Central memory CD4-positive, alpha-beta T cell (primary cell): ENCODE measurements around the gene ADGRD1.

ENCODE experiments used
- DNase-seq: peaks from one replicate; pipeline ENCODE4 v3.0.0; 2022

ADGRD1 gene

GRCh38 chr12:130967636-130968035, 13.9 kb downstream of the ADGRD1 start:
- no peak for DNase-seq

GRCh38 chr12:130968611-130969010, 14.9 kb downstream of the ADGRD1 start:
- no peak for DNase-seq

- no peak for DNase-seq
Observed at GRCh38 chr12:130969223-130969622, 15.5 kb downstream of the ADGRD1 start.

GRCh38 chr12:130970165-130970907, 16.6 kb downstream of the ADGRD1 start:
- no peak for DNase-seq

- DNase-seq, result no peak
Observed at GRCh38 chr12:130970908-130971233, 17.2 kb downstream of the ADGRD1 start.

GRCh38 chr12:130971925-130972585, 18.3 kb downstream of the ADGRD1 start:
- DNase-seq, result no peak

- no peak for DNase-seq
Observed at GRCh38 chr12:130972586-130972950, 18.9 kb downstream of the ADGRD1 start.

GRCh38 chr12:130973109-130973508, 19.4 kb downstream of the ADGRD1 start:
- no peak for DNase-seq

GRCh38 chr12:130973906-130974305, 20.2 kb downstream of the ADGRD1 start:
- DNase-seq, result no peak

GRCh38 chr12:130975116-130975515, 21.4 kb downstream of the ADGRD1 start:
- DNase-seq, result no peak

- no peak for DNase-seq
Observed at GRCh38 chr12:130976171-130976720, 22.5 kb downstream of the ADGRD1 start.

GRCh38 chr12:130977046-130977742, 23.5 kb downstream of the ADGRD1 start:
- DNase-seq, result no peak

- no peak for DNase-seq
Observed at GRCh38 chr12:130977743-130978095, 24.0 kb downstream of the ADGRD1 start.

GRCh38 chr12:130978785-130979184, 25.1 kb downstream of the ADGRD1 start:
- no peak for DNase-seq

GRCh38 chr12:130981074-130981742, 27.5 kb downstream of the ADGRD1 start:
- no peak for DNase-seq

- DNase-seq, result no peak
Observed at GRCh38 chr12:130981911-130982310, 28.2 kb downstream of the ADGRD1 start.

- no peak for DNase-seq
Observed at GRCh38 chr12:130982565-130983225, 29.0 kb downstream of the ADGRD1 start.

GRCh38 chr12:130983328-130984017, 29.8 kb downstream of the ADGRD1 start:
- no peak for DNase-seq

- DNase-seq, result no peak
Observed at GRCh38 chr12:130984183-130985058, 30.7 kb downstream of the ADGRD1 start.

- DNase-seq, result no peak
Observed at GRCh38 chr12:130987151-130987931, 33.6 kb downstream of the ADGRD1 start.
